ENCODE results near the gene VAPA.

GRCh38 chr18:9933865-9934264 lies 20.0 kb downstream of the VAPA start:
- TF ChIP-seq CHD2 (IDR thresholded peaks at IDR 0.05; ENCODE audit: low read length, partially characterized antibody) (no peak), GABPA (IDR thresholded peaks at IDR 0.05; ENCODE audit: low read depth) (no peak), SMC3 (IDR thresholded peaks at IDR 0.05; ENCODE audit: low read depth, low read length) (no peak), POLR2AphosphoS5 (IDR thresholded peaks at IDR 0.05; ENCODE audit: low read depth, low read length) (no peak), CTCF (IDR thresholded peaks at IDR 0.05) (no peak), RFX5 (IDR thresholded peaks at IDR 0.05; ENCODE audit: low read length) (no peak), EP300 (IDR thresholded peaks at IDR 0.05; ENCODE audit: borderline replicate concordance in 1 of 2, low read depth in 1 of 2, low read length in 1 of 2) (no peak), FOXM1 (IDR thresholded peaks at IDR 0.05; ENCODE audit: low read depth) (no peak), MAX (IDR thresholded peaks at IDR 0.05; ENCODE audit: low read depth) (no peak), REST (IDR thresholded peaks at IDR 0.05; ENCODE audit: low read depth, low read length) (no peak), GATA2 (CRISPR knock-in tag; IDR thresholded peaks at IDR 0.05) (no peak)

All from SK-N-SH (cell line).